Measurements from ENCODE around the gene PSAPL1.

PSAPL1 gene

GRCh38 chr4:7423801-7424552 lies 10.8 kb downstream of the PSAPL1 start:
- ATAC-seq (replicated peaks) = no peak
- H3K36me3 Mint-ChIP-seq = no peaks in the 10 kb centered on the region
- no peaks in the 10 kb centered on the region for H3K9me3 Mint-ChIP-seq
- H3K27ac Mint-ChIP-seq = no peak overlapping the region
- no peaks in the 10 kb centered on the region for H3K4me1 Mint-ChIP-seq
- no peak for DNase-seq
- H3K27me3 Mint-ChIP-seq = no peaks in the 10 kb centered on the region
- no peak overlapping the region for H3K4me3 Mint-ChIP-seq

GRCh38 chr4:7423391-7423790 lies 11.3 kb downstream of the PSAPL1 start:
- no peak for DNase-seq
- H3K27me3 Mint-ChIP-seq = no peaks in the 10 kb centered on the region

GRCh38 chr4:7422898-7423180 lies 11.9 kb downstream of the PSAPL1 start:
- DNase-seq (no peak), ATAC-seq (replicated peaks) (no peak)
- Mint-ChIP-seq H3K36me3 (no peaks in the 10 kb centered on the region), H3K4me1 (no peaks in the 10 kb centered on the region), H3K4me3 (no peak overlapping the region), H3K27ac (no peak overlapping the region), H3K9me3 (peaks cover 8 to 10% of the 10 kb centered on the region in 2 donors), H3K27me3 (no peaks in the 10 kb centered on the region)

More at GRCh38 chr4:7423391-7423790, 11.3 kb downstream of the PSAPL1 start:
- H3K4me1 Mint-ChIP-seq = no peaks in the 10 kb centered on the region
- no peak for ATAC-seq (replicated peaks)
- no peaks in the 10 kb centered on the region for H3K36me3 Mint-ChIP-seq
- H3K9me3 Mint-ChIP-seq = peaks cover 3 to 5% of the 10 kb centered on the region in 2 donors
- H3K27ac Mint-ChIP-seq = no peak overlapping the region
- no peak overlapping the region for H3K4me3 Mint-ChIP-seq

- H3K27ac Mint-ChIP-seq = no peak overlapping the region
- ATAC-seq (replicated peaks) = no peak
- no peaks in the 10 kb centered on the region for H3K4me1 Mint-ChIP-seq
- H3K4me3 Mint-ChIP-seq = no peak overlapping the region
- H3K36me3 Mint-ChIP-seq = no peaks in the 10 kb centered on the region
- no peaks in the 10 kb centered on the region for H3K27me3 Mint-ChIP-seq
- DNase-seq = no peak
- H3K9me3 Mint-ChIP-seq = peaks cover 10 to 11% of the 10 kb centered on the region in 2 donors
Measured at GRCh38 chr4:7422151-7422897, 12.4 kb downstream of the PSAPL1 start.

GRCh38 chr4:7421356-7422150 lies 13.2 kb downstream of the PSAPL1 start:
- no peak for ATAC-seq (replicated peaks)
- H3K27ac Mint-ChIP-seq = no peak overlapping the region
- H3K36me3 Mint-ChIP-seq = no peaks in the 10 kb centered on the region
- H3K4me3 Mint-ChIP-seq = no peak overlapping the region
- no peak for DNase-seq
- H3K27me3 Mint-ChIP-seq = no peaks in the 10 kb centered on the region
- no peaks in the 10 kb centered on the region for H3K4me1 Mint-ChIP-seq
- H3K9me3 Mint-ChIP-seq = peaks cover 10 to 14% of the 10 kb centered on the region in 2 donors

GRCh38 chr4:7420661-7421040 lies 14.1 kb downstream of the PSAPL1 start:
- H3K27me3 Mint-ChIP-seq = peaks cover 0 to 3% of the 10 kb centered on the region in 2 donors
- H3K36me3 Mint-ChIP-seq = no peaks in the 10 kb centered on the region
- ATAC-seq (replicated peaks) (no peak), DNase-seq (no peak)
- H3K4me3 Mint-ChIP-seq = no peak overlapping the region
- H3K9me3 Mint-ChIP-seq = peaks cover 10 to 16% of the 10 kb centered on the region in 2 donors
- H3K4me1 Mint-ChIP-seq = no peaks in the 10 kb centered on the region
- H3K27ac Mint-ChIP-seq = no peak overlapping the region

- DNase-seq = no peak
- H3K27me3 Mint-ChIP-seq = peaks cover 0 to 5% of the 10 kb centered on the region in 2 donors
- peaks cover 10 to 16% of the 10 kb centered on the region in 2 donors for H3K9me3 Mint-ChIP-seq
- H3K36me3 Mint-ChIP-seq = no peaks in the 10 kb centered on the region
- no peak for ATAC-seq (replicated peaks)
- H3K27ac Mint-ChIP-seq = no peak overlapping the region
- H3K4me1 Mint-ChIP-seq = no peaks in the 10 kb centered on the region
- no peak overlapping the region for H3K4me3 Mint-ChIP-seq
Measured at GRCh38 chr4:7419961-7420660, 14.6 kb downstream of the PSAPL1 start.

- no peak for ATAC-seq (replicated peaks)
Measured at GRCh38 chr4:7418131-7418943, 16.4 kb downstream of the PSAPL1 start.

GRCh38 chr4:7417639-7418038 lies 17.1 kb downstream of the PSAPL1 start:
- H3K9me3 Mint-ChIP-seq = peaks cover 11 to 16% of the 10 kb centered on the region in 2 donors
- ATAC-seq (replicated peaks) (no peak), DNase-seq (no peak)
- H3K4me3 Mint-ChIP-seq = no peak overlapping the region
- H3K27me3 Mint-ChIP-seq = peaks cover 10 to 13% of the 10 kb centered on the region in 2 donors
- H3K4me1 Mint-ChIP-seq = no peaks in the 10 kb centered on the region
- H3K27ac Mint-ChIP-seq = no peak overlapping the region
- no peaks in the 10 kb centered on the region for H3K36me3 Mint-ChIP-seq

More at GRCh38 chr4:7418131-7418943, 16.4 kb downstream of the PSAPL1 start:
- peaks cover 11 to 16% of the 10 kb centered on the region in 2 donors for H3K9me3 Mint-ChIP-seq
- no peak for DNase-seq
- H3K4me1 Mint-ChIP-seq = no peaks in the 10 kb centered on the region
- no peaks in the 10 kb centered on the region for H3K36me3 Mint-ChIP-seq
- H3K4me3 Mint-ChIP-seq = no peak overlapping the region
- H3K27me3 Mint-ChIP-seq = peaks cover 10 to 13% of the 10 kb centered on the region in 2 donors
- H3K27ac Mint-ChIP-seq = no peak overlapping the region

GRCh38 chr4:7416745-7417432 lies 17.8 kb downstream of the PSAPL1 start:
- Mint-ChIP-seq H3K4me3 (no peak overlapping the region), H3K4me1 (no peaks in the 10 kb centered on the region), H3K36me3 (no peaks in the 10 kb centered on the region), H3K27me3 (peaks cover 10 to 13% of the 10 kb centered on the region in 2 donors), H3K27ac (no peak overlapping the region), H3K9me3 (peaks cover 11 to 16% of the 10 kb centered on the region in 2 donors)
- DNase-seq (no peak), ATAC-seq (replicated peaks) (no peak)

GRCh38 chr4:7415927-7416686 lies 18.6 kb downstream of the PSAPL1 start:
- no peak overlapping the region for H3K4me3 Mint-ChIP-seq
- H3K27ac Mint-ChIP-seq = no peak overlapping the region
- H3K36me3 Mint-ChIP-seq = no peaks in the 10 kb centered on the region
- DNase-seq (no peak), ATAC-seq (replicated peaks) (no peak)
- no peaks in the 10 kb centered on the region for H3K4me1 Mint-ChIP-seq
- H3K27me3 Mint-ChIP-seq = peaks cover 10 to 17% of the 10 kb centered on the region in 2 donors
- H3K9me3 Mint-ChIP-seq = peaks cover 13 to 16% of the 10 kb centered on the region in 2 donors

GRCh38 chr4:7414736-7415510 lies 19.8 kb downstream of the PSAPL1 start:
- Mint-ChIP-seq H3K36me3 (no peaks in the 10 kb centered on the region), H3K4me1 (no peaks in the 10 kb centered on the region), H3K4me3 (no peak overlapping the region), H3K27ac (no peak overlapping the region), H3K27me3 (peaks cover 10 to 18% of the 10 kb centered on the region in 2 donors), H3K9me3 (peaks cover 14 to 16% of the 10 kb centered on the region in 2 donors)
- no peak for DNase-seq
- ATAC-seq (replicated peaks) = no peak
